GM19099 (cell line): ENCODE data around the gene UQCC3.
A peak's percentile ranks its signal among the peaks of the same experiment; 100 is the strongest.

Experiments
- POLR2A ChIP-seq: IDR thresholded peaks from 3 replicates; pipeline ENCODE4 v1.6.1; 2011; ENCODE audit warnings: low read depth; ENCODE audit not compliant: insufficient read length; ENCODE audit errors: extremely low read depth

UQCC3 gene

DNA sequence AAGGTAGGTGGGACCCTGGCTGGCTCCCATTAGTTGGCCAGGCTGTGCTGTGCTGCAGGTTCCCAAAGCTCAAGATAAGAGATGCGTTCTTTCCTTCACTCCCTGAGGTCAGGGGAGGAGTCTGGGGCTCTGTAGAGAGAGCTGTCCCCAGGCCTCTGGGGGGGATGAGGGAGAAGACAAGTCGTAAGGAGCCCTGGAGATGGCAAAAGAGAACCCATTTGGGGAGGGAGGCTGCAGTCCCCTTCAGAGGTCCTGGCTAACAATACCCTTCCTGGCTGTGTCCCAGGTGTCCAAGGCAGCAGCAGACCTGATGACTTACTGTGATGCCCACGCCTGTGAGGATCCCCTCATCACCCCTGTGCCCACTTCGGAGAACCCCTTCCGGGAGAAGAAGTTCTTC, 36.9 kb downstream of the UQCC3 start:
- TF ChIP-seq POLR2A = no peak

DNA sequence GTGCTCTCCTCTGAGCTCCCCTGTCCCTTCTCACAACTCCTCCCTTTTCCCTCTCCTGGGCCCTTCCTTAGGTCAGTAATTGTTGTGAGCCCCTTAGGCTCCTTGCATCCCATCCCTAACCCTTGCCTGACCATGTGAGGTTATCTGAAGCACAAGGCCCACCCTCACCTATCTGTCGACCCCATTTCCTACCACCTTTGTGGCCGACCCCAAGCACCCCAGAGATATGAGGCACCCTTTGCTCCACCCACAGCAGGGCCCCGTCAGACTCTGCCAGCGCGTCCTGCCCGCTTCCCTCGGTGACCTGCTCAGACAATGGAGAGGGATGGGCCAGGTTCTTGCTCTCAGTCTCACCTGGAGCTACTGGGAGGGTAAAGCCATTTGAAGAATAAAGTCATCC, 37.3 kb downstream of the UQCC3 start:
- TF ChIP-seq POLR2A = no peak

DNA sequence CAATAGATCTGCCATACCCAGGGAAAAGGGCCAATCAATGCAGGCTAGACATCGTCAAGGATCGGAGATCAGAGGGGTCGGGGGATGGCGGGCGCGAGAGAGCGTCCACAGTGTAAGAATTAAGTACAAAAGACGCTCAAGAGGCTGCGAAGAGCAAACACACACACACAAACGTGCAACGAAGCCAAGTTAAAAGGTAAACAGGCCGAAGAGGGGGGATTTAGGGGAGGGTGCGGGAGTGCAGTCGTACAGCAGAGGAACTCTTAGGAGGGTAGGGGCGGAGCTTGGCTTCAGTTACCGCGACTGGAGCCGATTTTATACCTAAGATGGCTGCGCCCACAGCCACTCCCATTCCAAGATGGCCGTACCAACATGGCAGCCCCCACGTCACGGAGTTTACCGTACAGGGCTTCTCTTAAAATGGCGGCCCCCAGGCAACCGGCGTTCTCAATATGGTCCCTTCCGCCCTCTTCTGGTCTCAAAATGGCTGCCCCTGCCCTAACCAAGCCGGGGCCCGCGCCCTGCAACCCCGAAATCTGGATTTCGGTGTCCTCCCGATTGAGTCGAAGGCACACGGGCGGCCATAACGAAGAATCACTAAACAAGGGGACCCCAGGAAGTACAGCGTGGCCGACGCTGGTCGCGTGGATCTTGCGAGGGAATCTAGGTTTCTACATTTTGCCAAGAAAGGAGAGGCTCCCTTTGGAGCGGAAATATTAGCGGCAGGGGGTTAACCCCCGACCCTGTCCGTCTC, 38.0 kb downstream of the UQCC3 start:
- TF ChIP-seq POLR2A = peak; percentile 81

DNA sequence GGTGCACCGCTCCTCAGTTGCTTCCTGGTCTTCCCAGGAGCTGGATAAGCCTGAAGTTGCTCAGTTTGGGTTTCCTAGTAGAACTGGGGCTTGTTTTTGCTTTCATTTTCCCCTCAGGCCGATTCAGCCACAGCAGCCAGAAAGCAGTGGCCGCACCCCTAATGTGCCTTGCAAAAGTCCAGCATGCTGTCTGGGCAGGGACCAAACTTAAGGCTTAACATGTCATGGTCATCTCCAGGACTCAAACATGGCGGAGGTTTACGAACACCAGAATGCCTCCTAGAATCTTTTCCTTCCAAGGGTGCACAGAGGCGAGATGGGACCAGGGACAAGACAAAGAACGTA, 38.5 kb downstream of the UQCC3 start:
- no peak for TF ChIP-seq POLR2A

DNA sequence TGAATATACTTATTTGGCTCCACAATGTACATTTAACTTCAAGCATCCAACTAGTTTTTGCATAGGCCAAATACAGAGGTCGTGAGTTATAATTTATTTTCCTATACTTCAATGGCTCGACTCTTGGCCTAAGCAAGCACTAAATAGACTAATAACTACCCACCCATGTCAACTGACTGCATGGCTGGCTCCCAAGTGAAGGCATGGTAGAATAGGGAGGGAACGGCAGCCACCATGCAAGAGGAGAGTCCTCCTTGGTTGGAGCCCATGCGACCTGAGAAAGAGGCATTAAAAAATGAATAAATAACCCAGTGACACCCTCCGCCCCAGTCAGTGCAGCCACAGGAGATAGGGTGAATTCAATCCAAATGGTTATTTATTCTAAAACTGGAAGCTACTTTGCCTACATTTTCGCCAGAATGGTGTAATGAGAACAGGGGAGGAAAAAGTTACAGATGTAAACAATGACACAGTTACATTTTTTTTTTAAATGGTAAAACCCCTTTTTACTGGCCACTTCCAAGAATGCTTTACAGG, 40.9 kb downstream of the UQCC3 start:
- TF ChIP-seq POLR2A = no peak

DNA sequence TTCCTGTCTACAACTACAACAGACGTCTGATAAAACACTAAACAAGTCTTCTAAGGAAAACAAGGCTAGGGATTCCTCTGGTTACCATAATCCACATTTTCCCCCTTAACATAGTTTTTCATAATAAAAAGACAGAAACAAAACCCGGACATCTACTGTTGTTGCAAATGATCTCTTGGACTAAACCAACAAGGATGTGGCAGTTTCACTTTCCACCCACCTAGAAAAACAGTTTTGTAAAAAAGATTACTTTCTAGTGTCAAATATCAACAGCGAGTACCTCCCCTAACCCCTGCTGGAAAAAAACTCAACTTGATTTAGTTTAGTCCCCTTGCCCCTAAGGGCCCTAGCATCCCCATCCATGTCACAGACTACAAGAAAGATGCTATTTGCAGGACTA, 41.4 kb downstream of the UQCC3 start:
- no peak for TF ChIP-seq POLR2A

DNA sequence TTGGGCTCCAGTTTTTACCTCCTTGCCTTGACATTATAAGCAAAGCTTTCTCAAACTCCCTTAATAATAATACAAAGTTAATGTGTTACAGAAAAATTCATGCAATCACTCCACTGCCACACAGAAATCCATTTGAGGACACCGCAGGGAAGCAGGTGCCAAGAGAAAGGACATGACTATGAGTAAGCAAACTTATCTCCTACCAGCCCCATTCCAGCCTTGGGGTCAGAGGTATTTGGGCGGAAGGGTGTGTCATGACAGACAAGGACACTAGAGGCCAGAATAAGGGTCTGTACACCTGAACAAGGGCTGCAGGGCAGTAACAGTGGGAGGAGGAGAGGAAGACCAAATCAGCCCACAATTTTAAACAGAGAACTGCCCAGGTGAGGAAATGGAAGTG, 41.9 kb downstream of the UQCC3 start:
- TF ChIP-seq POLR2A = no peak

DNA sequence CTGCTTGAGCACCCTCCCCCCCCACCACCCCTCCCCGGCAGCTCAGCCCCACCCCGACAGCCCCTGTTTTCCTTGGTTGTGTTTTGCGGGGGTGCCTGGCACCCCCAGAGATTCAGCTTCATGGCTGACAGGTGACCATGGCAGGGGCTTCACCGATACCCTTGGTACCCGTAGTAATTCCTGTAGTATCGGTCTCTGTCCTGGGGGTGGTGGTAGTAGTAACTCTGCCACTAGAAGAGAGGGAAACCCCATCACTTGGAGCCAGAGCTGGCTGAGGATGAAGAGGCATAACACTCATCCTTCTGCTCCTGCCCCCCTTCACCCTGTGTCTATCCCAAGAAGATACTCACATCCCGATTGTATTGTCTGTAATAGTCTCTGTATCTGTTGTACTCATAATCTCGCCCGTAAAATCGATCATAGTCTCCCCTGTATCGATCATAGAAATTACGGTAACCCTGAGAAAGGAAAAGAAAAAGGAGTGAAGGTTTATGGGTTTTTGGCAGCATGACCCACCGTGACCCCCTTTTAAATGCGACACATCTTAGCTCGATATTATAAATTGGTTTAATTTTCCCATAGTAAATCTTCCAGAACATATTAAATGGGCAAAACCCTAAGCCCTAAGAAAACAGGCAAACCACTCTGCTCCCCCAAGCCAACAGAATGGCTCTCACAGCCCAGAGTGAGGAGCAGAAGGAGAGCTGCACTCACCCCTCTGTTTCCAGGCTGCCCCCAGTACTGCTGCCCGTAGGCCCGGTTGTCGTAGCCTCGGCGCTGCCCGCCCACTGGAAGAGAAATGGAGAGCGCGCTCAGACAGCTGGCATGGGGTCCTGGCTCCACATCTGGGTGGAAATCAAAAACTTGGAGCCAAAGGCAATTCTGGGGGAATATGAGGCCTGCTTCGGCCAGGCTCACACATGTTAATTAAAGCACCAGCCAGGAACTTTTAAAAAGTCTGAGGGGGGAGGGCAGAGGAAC, 44.0 kb downstream of the UQCC3 start:
- TF ChIP-seq POLR2A = no peak

DNA sequence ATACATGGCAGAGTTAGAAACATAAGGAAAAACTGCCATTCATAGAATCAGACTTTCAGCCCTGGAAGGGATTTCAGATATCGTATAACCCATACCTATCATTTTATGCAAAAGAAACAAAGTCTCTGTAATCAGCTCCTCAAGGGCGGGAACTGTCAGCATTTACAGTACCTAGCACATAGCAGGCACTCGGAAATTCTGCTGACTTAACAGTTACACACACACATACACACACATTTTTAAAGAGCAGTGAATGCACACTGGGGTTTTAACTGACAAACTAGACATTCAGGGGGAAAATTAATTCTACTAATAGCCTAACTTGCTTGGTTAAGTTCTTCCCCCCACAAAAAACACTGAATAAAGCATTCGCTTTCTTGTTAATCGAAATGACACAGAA, 44.7 kb downstream of the UQCC3 start:
- no peak for TF ChIP-seq POLR2A

DNA sequence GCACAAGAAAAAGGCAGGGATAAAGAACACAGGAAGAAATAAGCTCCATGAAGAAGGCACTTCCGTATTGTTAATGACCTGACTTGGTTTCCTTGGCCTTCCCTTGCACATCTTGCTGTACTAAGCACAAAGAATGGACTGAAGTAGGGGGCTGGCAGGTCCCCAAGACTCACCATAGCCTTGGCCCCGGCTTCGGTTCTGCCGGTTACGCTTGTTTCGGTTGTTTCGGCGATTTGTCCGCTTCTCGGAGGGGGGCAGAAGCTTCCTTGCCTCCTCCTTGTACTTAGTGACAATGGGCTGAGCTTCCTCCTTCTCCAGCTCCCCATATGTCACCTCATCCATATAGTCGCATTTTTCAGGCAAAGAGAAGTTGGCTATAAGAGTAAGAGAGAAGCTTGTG, 45.3 kb downstream of the UQCC3 start:
- no peak for TF ChIP-seq POLR2A

DNA sequence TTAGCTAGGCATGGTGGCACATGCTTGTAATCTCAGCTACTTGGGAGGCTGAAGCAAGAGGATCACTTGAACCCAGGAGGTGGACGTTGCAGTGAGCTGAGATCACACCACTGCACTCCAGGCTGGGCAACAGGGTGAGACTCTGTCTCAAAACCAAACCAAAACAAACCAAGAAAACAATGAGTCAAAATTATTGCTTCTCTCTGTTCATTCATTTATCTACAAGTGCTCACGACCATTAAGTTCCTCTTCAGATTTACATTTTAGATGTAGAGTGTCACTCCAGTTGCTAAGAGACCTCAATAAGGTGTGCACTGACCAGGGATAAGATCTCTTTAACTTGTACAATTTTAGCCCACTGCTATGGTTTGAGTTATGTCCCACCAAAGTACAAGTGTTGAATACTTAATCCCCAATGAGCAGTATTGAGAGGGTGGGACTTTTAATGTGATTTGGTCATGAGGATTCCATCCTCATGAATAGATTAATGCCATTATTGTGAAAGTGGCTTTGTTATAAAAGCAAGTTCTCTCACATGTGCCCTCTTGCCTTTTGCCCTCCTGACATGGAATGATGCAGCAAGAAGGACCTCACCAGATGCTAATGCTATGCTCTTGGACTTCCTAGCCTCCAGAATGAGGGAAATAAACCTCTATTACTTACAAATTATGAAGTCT, 48.0 kb downstream of the UQCC3 start:
- no peak for TF ChIP-seq POLR2A

DNA sequence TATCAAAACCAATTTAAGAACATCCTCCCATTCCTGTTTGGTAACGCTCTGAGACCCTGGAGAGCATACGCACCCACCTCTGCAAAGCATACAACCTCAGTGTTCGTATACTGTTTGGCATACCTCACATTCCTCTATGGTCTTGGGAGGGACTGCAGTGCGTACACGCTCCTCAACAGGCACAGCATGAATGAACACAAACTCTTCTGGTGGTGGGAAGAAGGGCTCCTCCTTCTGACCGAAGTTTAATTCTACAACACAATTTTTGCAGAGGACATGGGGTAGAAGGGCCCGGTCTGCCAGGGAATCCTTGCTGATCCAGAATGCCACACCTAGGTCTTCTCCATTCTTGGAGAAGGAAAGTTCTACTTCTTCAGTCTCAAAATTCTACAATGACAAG, 50.5 kb downstream of the UQCC3 start:
- TF ChIP-seq POLR2A = no peak
